HEK293T (cell line): Measurements from ENCODE around the gene TBL2.

Experiments used
- ARNT ChIP-seq: fragments of 450-650 bp; IDR thresholded peaks from 2 replicates; pipeline ENCODE4 v1.6.1; 2017; ENCODE audit warnings: mild to moderate bottlenecking
- CTBP1 ChIP-seq: fragments of 450-650 bp; IDR thresholded peaks from 2 replicates; pipeline ENCODE4 v1.6.1; 2016; ENCODE audit warnings: borderline replicate concordance
- ELF4 ChIP-seq: fragments of 450-650 bp; IDR thresholded peaks from 2 replicates; pipeline ENCODE4 v1.6.1; 2017; ENCODE audit warnings: antibody characterized with exemption
- FOXA1 ChIP-seq: fragments of 450-650 bp; IDR thresholded peaks from 2 replicates; pipeline ENCODE4 v1.6.1; 2016; ENCODE audit warnings: mild to moderate bottlenecking
- FOXK2 ChIP-seq: fragments of 450-650 bp; IDR thresholded peaks from 2 replicates; pipeline ENCODE4 v1.6.1; 2016; ENCODE audit warnings: mild to moderate bottlenecking
- FOXM1 ChIP-seq: fragments of 450-650 bp; IDR thresholded peaks from 2 replicates; pipeline ENCODE4 v1.6.1; 2017; ENCODE audit warnings: mild to moderate bottlenecking, borderline replicate concordance
- HDGF ChIP-seq: fragments of 450-650 bp; IDR thresholded peaks from 2 replicates; pipeline ENCODE4 v1.6.1; 2017; ENCODE audit warnings: antibody characterized with exemption, borderline replicate concordance
- NFRKB ChIP-seq: fragments of 450-650 bp; IDR thresholded peaks from 2 replicates; pipeline ENCODE4 v1.6.1; 2016; ENCODE audit warnings: mild to moderate bottlenecking, moderate library complexity
- SP1 ChIP-seq: fragments of 450-650 bp; IDR thresholded peaks from 2 replicates; pipeline ENCODE4 v1.6.1; 2017
- SUZ12 ChIP-seq: fragments of 450-650 bp; IDR thresholded peaks from 2 replicates; pipeline ENCODE4 v1.6.1; 2016; ENCODE audit warnings: mild to moderate bottlenecking
- TARDBP ChIP-seq: fragments of 450-650 bp; IDR thresholded peaks from 2 replicates; pipeline ENCODE4 v1.6.1; 2016

- TF ChIP-seq CTBP1, result no peak
- no peak for TF ChIP-seq SP1
- no peak for TF ChIP-seq FOXK2
- TF ChIP-seq SUZ12, result no peak
- no peak for TF ChIP-seq ARNT
- no peak for TF ChIP-seq NFRKB
- TF ChIP-seq ELF4, result no peak
- no peak for TF ChIP-seq FOXM1
- no peak for TF ChIP-seq FOXA1
- TF ChIP-seq TARDBP, result no peak
- TF ChIP-seq HDGF, result no peak
Observed at GRCh38 chr7:73573791-73574190, 4.6 kb downstream of the TBL2 start.
